ENCODE results near the gene ZNF277. TPM values are rescaled to one million over a fixed set of nuclear protein-coding genes. Genes with fewer than 3 reads are reported as not detected.

Gene ZNF277
- total RNA-seq, 1 experiment from 2014 or later, result 19.9 TPM

- intact Hi-C loops (cut with micrococcal nuclease), result no loop called here
- H3K4me3 Mint-ChIP-seq (ENCODE audit: unreplicated experiment), result no peak overlapping the region
- no peak overlapping the region for H3K27ac Mint-ChIP-seq (ENCODE audit: low read depth, unreplicated experiment)
- H3K27me3 Mint-ChIP-seq (ENCODE audit: insufficient read depth, unreplicated experiment), result no peaks in the 10 kb centered on the region
- TF ChIP-seq, protein P1, sequence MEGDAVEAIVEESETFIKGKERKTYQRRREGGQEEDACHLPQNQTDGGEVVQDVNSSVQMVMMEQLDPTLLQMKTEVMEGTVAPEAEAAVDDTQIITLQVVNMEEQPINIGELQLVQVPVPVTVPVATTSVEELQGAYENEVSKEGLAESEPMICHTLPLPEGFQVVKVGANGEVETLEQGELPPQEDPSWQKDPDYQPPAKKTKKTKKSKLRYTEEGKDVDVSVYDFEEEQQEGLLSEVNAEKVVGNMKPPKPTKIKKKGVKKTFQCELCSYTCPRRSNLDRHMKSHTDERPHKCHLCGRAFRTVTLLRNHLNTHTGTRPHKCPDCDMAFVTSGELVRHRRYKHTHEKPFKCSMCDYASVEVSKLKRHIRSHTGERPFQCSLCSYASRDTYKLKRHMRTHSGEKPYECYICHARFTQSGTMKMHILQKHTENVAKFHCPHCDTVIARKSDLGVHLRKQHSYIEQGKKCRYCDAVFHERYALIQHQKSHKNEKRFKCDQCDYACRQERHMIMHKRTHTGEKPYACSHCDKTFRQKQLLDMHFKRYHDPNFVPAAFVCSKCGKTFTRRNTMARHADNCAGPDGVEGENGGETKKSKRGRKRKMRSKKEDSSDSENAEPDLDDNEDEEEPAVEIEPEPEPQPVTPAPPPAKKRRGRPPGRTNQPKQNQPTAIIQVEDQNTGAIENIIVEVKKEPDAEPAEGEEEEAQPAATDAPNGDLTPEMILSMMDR (IDR thresholded peaks at IDR 0.05; ENCODE audit: unreplicated experiment), result no peak
- BruUV-seq (replicated peaks), result no TSS peak
- ChIA-PET CTCF (interaction anchor here (0.9 kb wide), 1 partner anchor 11 kb away, joined by 4 read pairs; no protein-coding TSS in a partner anchor), POLR2A (interaction anchor here (0.7 to 2.1 kb wide), 5 partner anchors 12 to 178 kb away, joined by 3 to 8 read pairs (median 3); partner anchors contain the start of genes DOCK4 and ZNF277)
- no peaks in the 10 kb centered on the region for H3K4me1 Mint-ChIP-seq (ENCODE audit: insufficient read depth, unreplicated experiment)
- no peaks in the 10 kb centered on the region for H3K9me3 Mint-ChIP-seq (ENCODE audit: unreplicated experiment)
- peak; percentile 52 for DNase-seq (ENCODE audit: unreplicated experiment)
- peaks cover 12% of the 10 kb centered on the region for H3K36me3 Mint-ChIP-seq (ENCODE audit: insufficient read depth, unreplicated experiment)
Observed at GRCh38 chr7:112226701-112227276, 20.3 kb downstream of the ZNF277 start.

GRCh38 chr7:112228632-112229031, 22.1 kb downstream of the ZNF277 start:
- no peak for DNase-seq (ENCODE audit: unreplicated experiment)
- ChIA-PET CTCF (interaction anchor here (0.6 to 0.7 kb wide), 2 partner anchors 114 to 134 kb away, joined by 3 read pairs; no protein-coding TSS in a partner anchor), POLR2A (no interaction called here)
- intact Hi-C loops (cut with micrococcal nuclease), result no loop called here
- TF ChIP-seq, protein P1 (IDR thresholded peaks at IDR 0.05; ENCODE audit: unreplicated experiment), result no peak
- no peaks in the 10 kb centered on the region for H3K9me3 Mint-ChIP-seq (ENCODE audit: unreplicated experiment)
- no peaks in the 10 kb centered on the region for H3K27me3 Mint-ChIP-seq (ENCODE audit: insufficient read depth, unreplicated experiment)
- H3K4me1 Mint-ChIP-seq (ENCODE audit: insufficient read depth, unreplicated experiment), result no peaks in the 10 kb centered on the region
- H3K4me3 Mint-ChIP-seq (ENCODE audit: unreplicated experiment), result no peak overlapping the region
- peaks cover 6% of the 10 kb centered on the region for H3K36me3 Mint-ChIP-seq (ENCODE audit: insufficient read depth, unreplicated experiment)
- no peak overlapping the region for H3K27ac Mint-ChIP-seq (ENCODE audit: low read depth, unreplicated experiment)
- BruUV-seq (replicated peaks), result no TSS peak

DNA sequence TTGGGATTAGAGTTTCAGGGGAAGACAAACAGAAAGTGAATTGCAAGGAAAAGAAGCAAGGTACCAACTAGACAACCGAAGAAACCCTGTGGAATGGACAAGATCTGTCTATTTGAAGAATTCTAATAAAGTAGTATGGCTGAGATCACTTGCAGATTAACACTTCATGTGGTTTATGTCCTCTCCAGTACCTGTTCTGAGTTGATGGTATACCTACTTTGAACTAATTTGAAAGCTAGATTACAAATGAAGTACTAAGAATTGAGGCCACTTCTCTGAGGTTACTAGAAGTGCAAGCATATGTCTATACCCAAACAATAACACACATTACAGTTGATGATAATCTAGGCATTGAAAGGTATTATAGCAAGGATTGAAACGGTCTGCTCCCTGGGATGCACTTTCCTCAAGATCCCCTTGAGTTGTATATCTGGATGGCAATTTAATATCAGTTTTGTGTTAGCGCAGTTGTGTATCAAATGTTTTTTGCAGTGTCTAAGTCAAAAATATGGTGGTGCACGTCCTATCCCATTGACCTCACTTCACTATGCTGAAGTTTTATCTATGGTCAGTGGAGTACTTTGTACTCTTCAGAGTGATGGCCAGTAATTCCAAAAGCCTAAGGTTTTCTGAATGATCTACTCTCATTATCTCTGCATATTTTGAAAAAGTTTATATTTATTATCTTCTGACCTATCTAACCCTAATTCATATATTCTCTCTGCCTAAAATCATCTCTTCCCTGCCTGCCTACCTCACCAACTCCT, 25.9 kb downstream of the ZNF277 start:
- no peaks in the 10 kb centered on the region for H3K27me3 Mint-ChIP-seq (ENCODE audit: insufficient read depth, unreplicated experiment)
- ChIA-PET POLR2A (no interaction called here), CTCF (no interaction called here)
- no peaks in the 10 kb centered on the region for H3K9me3 Mint-ChIP-seq (ENCODE audit: unreplicated experiment)
- H3K4me1 Mint-ChIP-seq (ENCODE audit: insufficient read depth, unreplicated experiment), result no peaks in the 10 kb centered on the region
- H3K36me3 Mint-ChIP-seq (ENCODE audit: insufficient read depth, unreplicated experiment), result no peaks in the 10 kb centered on the region
- no peak overlapping the region for H3K27ac Mint-ChIP-seq (ENCODE audit: low read depth, unreplicated experiment)
- H3K4me3 Mint-ChIP-seq (ENCODE audit: unreplicated experiment), result no peak overlapping the region
- no peak for DNase-seq (ENCODE audit: unreplicated experiment)
- intact Hi-C loops (cut with micrococcal nuclease), result no loop called here
- TF ChIP-seq, protein P1 (IDR thresholded peaks at IDR 0.05; ENCODE audit: unreplicated experiment), result no peak
- BruUV-seq (replicated peaks), result no TSS peak

DNA sequence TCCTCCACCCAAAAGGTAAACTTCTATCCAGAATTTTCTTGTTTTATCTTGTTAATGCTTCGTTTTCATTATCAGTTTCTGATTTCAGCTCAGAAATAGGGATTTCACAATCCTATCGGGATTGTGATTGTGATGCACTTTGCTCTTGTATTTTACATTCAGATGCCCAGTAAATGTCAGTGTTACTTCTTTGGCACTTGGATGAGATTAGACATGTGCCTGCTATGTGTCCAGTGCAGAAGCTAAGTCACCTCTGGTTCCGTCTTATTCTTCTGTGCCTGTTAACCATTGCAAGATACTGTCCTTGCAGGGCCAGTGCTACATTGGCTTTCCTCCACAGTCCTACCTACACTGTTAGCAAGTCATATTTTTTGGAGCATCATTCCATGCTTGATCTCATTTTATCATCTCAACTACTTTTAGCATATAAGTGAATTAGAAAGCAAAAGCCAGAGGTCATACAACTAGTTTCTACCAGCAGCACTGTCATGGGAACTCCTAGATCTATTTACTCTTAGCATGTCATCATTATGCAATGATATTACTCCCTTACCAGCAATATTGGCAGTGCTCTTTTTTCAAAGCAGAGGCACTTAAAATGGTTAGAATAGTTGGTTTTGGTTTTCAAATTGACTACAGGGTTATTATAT, 26.7 kb downstream of the ZNF277 start:
- Mint-ChIP-seq H3K36me3 (ENCODE audit: insufficient read depth, unreplicated experiment) (no peaks in the 10 kb centered on the region), H3K4me3 (ENCODE audit: unreplicated experiment) (no peak overlapping the region), H3K4me1 (ENCODE audit: insufficient read depth, unreplicated experiment) (peaks cover 6% of the 10 kb centered on the region), H3K9me3 (ENCODE audit: unreplicated experiment) (no peaks in the 10 kb centered on the region), H3K27ac (ENCODE audit: low read depth, unreplicated experiment) (no peak overlapping the region), H3K27me3 (ENCODE audit: insufficient read depth, unreplicated experiment) (no peaks in the 10 kb centered on the region)
- POLR2A ChIA-PET, result no interaction called here
- intact Hi-C loops (cut with micrococcal nuclease), result no loop called here
- BruUV-seq (replicated peaks), result no TSS peak
- CTCF ChIA-PET, result no interaction called here
- TF ChIP-seq, protein P1 (IDR thresholded peaks at IDR 0.05; ENCODE audit: unreplicated experiment), result no peak
- DNase-seq (ENCODE audit: unreplicated experiment), result no peak

Measured in MCF 10A (cell line).